IMR-90 (cell line): ENCODE measurements around the gene VSTM5.

Experiments
- BHLHE40 ChIP-seq: fragments of 150-350 bp; IDR thresholded peaks from 2 replicates; pipeline ENCODE4 v1.6.1; 2016; ENCODE audit warnings: mild to moderate bottlenecking, low read depth, low read length
- CEBPB ChIP-seq: IDR thresholded peaks from 2 replicates; pipeline ENCODE4 v1.6.1; 2012; ENCODE audit warnings: low read depth, low read length, improper control_type of control experiment
- CHD1 ChIP-seq: IDR thresholded peaks from 2 replicates; pipeline ENCODE4 v1.6.1; 2012; ENCODE audit warnings: low read depth, low read length, improper control_type of control experiment
- CTCF ChIP-seq: conservative IDR thresholded peaks from 2 replicates; pipeline ENCODE4 v1.5.1; 2012; ENCODE audit warnings: mild to moderate bottlenecking, low read depth, low read length, improper control_type of control experiment
- ELK1 ChIP-seq: fragments of 150-350 bp; IDR thresholded peaks from 2 replicates; pipeline ENCODE4 v1.6.1; 2016; ENCODE audit warnings: low read depth, mild to moderate bottlenecking, low read length, moderate library complexity, borderline replicate concordance
- MXI1 ChIP-seq: IDR thresholded peaks from 2 replicates; pipeline ENCODE4 v1.6.1; 2012; ENCODE audit warnings: low read depth, mild to moderate bottlenecking, low read length, moderate library complexity, borderline replicate concordance
- POLR2A ChIP-seq: IDR thresholded peaks from 2 replicates; pipeline ENCODE4 v1.6.1; 2012; ENCODE audit warnings: mild to moderate bottlenecking, low read depth, low read length
- RAD21 ChIP-seq: IDR thresholded peaks from 2 replicates; pipeline ENCODE4 v1.6.1; 2012; ENCODE audit warnings: low read length, improper control_type of control experiment
- RFX5 ChIP-seq: IDR thresholded peaks from 2 replicates; pipeline ENCODE4 v1.8.0; 2012; ENCODE audit warnings: low read depth, mild to moderate bottlenecking, low read length, moderate library complexity
- SMC3 ChIP-seq: fragments of 150-350 bp; IDR thresholded peaks from 2 replicates; pipeline ENCODE4 v1.6.1; 2016; ENCODE audit warnings: low read depth, mild to moderate bottlenecking, antibody characterized with exemption, low read length, moderate library complexity
- USF2 ChIP-seq: fragments of 150-350 bp; IDR thresholded peaks from 2 replicates; pipeline ENCODE4 v1.6.1; 2017; ENCODE audit warnings: mild to moderate bottlenecking, antibody characterized with exemption, low read length, low read depth

GRCh38 chr11:93772123-93772522 lies 78.3 kb downstream of the VSTM5 start:
- TF ChIP-seq CTCF (no peak), POLR2A (no peak), RFX5 (no peak), CEBPB (no peak), MXI1 (no peak), CHD1 (no peak), USF2 (no peak), RAD21 (no peak), BHLHE40 (no peak), ELK1 (no peak), SMC3 (no peak)
